Transverse colon (tissue), 4 donors: ENCODE results near the gene SLC27A4. TPM values are rescaled to one million over a fixed set of nuclear protein-coding genes. Genes with fewer than 3 reads are reported as not detected.

Experiments used
- DNase-seq: peaks from one replicate; pipeline ENCODE4 v3.0.0-alpha.2; 2019
- H3K27ac ChIP-seq, 4 donors: fragments of 200-600 bp; sonication (generic); 2 replicates each; pipeline ENCODE4 v1.5.1; 2016 to 2018; ENCODE audit warnings: inconsistent platforms in 4 of 4
- H3K27me3 ChIP-seq: fragments of 200-600 bp; sonication (generic); 2 replicates; pipeline ENCODE4 v1.5.1; 2017; ENCODE audit warnings: inconsistent platforms
- H3K36me3 ChIP-seq, 4 donors: fragments of 200-600 bp; sonication (generic); 2 replicates each; pipeline ENCODE4 v1.5.1; 2017 to 2019; ENCODE audit warnings: inconsistent platforms in 4 of 4
- H3K4me1 ChIP-seq, 4 donors: fragments of 200-600 bp; sonication (generic); 2 replicates each; pipeline ENCODE4 v1.5.1; 2017 to 2020; ENCODE audit warnings: inconsistent platforms in 4 of 4
- H3K4me3 ChIP-seq, 4 donors: fragments of 200-600 bp; sonication (generic); 1 replicate in 1 of 4; 2 replicates in 3 of 4; pipeline versions ENCODE4 v1.5.1 to v1.6.1; 2017 to 2019; ENCODE audit warnings: inconsistent platforms in 4 of 4
- H3K9me3 ChIP-seq, 2 donors: fragments of 200-600 bp; sonication (generic); 2 replicates each; pipeline ENCODE4 v1.5.1; 2017 to 2019; ENCODE audit warnings: inconsistent platforms in 2 of 2
- CTCF ChIP-seq, 5 experiments: fragments of 200-600 bp in 3 of 5; fragments of 450-650 bp in 2 of 5; sonication (generic) in 3 of 5; IDR thresholded peaks; 1 replicate in 2 of 5; 2 replicates in 3 of 5; pipeline ENCODE4 v1.5.1; 2016 to 2017; ENCODE audit warnings: antibody characterized with exemption in 5 of 5, inconsistent platforms in 3 of 5, mild to moderate bottlenecking in 2 of 5, moderate library complexity in 1 of 5
- EP300 ChIP-seq: sonication (generic); formaldehyde crosslinking; IDR thresholded peaks from one replicate; pipeline ENCODE4 v1.6.1; 2017; ENCODE audit warnings: antibody characterized with exemption, low read depth
- POLR2A ChIP-seq: fragments of 450-650 bp; IDR thresholded peaks from one replicate; pipeline ENCODE4 v1.6.1; 2016; ENCODE audit warnings: antibody characterized with exemption, mild to moderate bottlenecking, moderate library complexity
- POLR2AphosphoS5 ChIP-seq, 3 donors: sonication (generic); formaldehyde crosslinking; IDR thresholded peaks; one replicate each; pipeline ENCODE4 v1.6.1; 2016; ENCODE audit warnings: antibody characterized with exemption in 3 of 3
- WGBS, 2 donors: methylation state at CpG; one replicate each; pipeline ENCODE4 v1.1.5; 2018; ENCODE audit warnings: low coverage in 1 of 2; 5-methylcytosine and 5-hydroxymethylcytosine counted together
- in situ Hi-C, 4 donors: fragments of 200-750 bp; cut with MboI; loops; one replicate each; pipeline versions ENCODE4 v1.15.0 to v1.15.1; 2017; ENCODE audit warnings: low sequenced_read_pairs in 3 of 4, low pct_ligation_motif_present in 1 of 4, low pct_unique_long_range_greater_than_20kb in 1 of 4
- intact Hi-C: fragments of 100-400 bp; cut with DNase I; formaldehyde crosslinking; loops from one replicate; pipeline ENCODE4 v1.15.1; 2023; ENCODE audit warnings: low total_unique reads
- total RNA-seq, 4 donors: library from RNA; depleted of rRNA; stranded (reverse); fragments of >200 nt; gene quantifications; one replicate each; pipeline ENCODE4 v1.1.0, GENCODE V29; 2016

The SLC27A4 gene
- total RNA-seq, 4 donors from 2014 or later: 26.3 to 92.4 (median 44.2) TPM

GRCh38 chr9:128383007-128383753 lies 42.9 kb downstream of the SLC27A4 start:
- Histone ChIP-seq H3K4me3 (no peak overlapping the region), H3K36me3 (peaks cover 0 to 13% (median 5%) of the 10 kb centered on the region in 4 donors), H3K27me3 (no peaks in the 10 kb centered on the region), H3K9me3 (no peaks in the 10 kb centered on the region), H3K27ac (no peak overlapping the region), H3K4me1 (no peaks in the 10 kb centered on the region)
- TF ChIP-seq POLR2AphosphoS5 (IDR thresholded peaks at IDR 0.05) (no peak), CTCF (IDR thresholded peaks at IDR 0.05) (no peak), EP300 (no peak), POLR2A (no peak)
- in situ Hi-C loops (no loop called here), intact Hi-C loops (no loop called here)
- no peak for DNase-seq
- 86 to 87% methylated on average over 4 to 9 of the region's 9 CpGs for WGBS, 2 donors

GRCh38 chr9:128383791-128384190 lies 43.5 kb downstream of the SLC27A4 start:
- no peak for TF ChIP-seq CTCF (IDR thresholded peaks at IDR 0.05)
- TF ChIP-seq POLR2A: no peak
- no peak for TF ChIP-seq EP300
- TF ChIP-seq POLR2AphosphoS5 (IDR thresholded peaks at IDR 0.05): no peak
- DNase-seq: no peak
- H3K4me1 ChIP-seq: no peaks in the 10 kb centered on the region
- H3K36me3 ChIP-seq: peaks cover 0 to 17% (median 8%) of the 10 kb centered on the region in 4 donors
- in situ Hi-C loops: no loop called here
- no peak overlapping the region for H3K27ac ChIP-seq
- intact Hi-C loops: no loop called here
- no peaks in the 10 kb centered on the region for H3K9me3 ChIP-seq
- 89% methylated on average over 8 of the region's 8 CpGs; no CpG with 5 or more reads in 1 of the 2 donors for WGBS, 2 donors
- H3K27me3 ChIP-seq: no peaks in the 10 kb centered on the region
- H3K4me3 ChIP-seq: no peak overlapping the region

- no peak overlapping the region for H3K4me3 ChIP-seq
- H3K27ac ChIP-seq: no peak overlapping the region
- no peaks in the 10 kb centered on the region for H3K4me1 ChIP-seq
- no peaks in the 10 kb centered on the region for H3K27me3 ChIP-seq
- WGBS, 2 donors: 91 to 92% methylated on average over 1 to 7 of the region's 7 CpGs
- DNase-seq: no peak
- H3K9me3 ChIP-seq: no peaks in the 10 kb centered on the region
- intact Hi-C loops: no loop called here
- TF ChIP-seq POLR2A: no peak
- TF ChIP-seq POLR2AphosphoS5 (IDR thresholded peaks at IDR 0.05): no peak
- TF ChIP-seq CTCF (IDR thresholded peaks at IDR 0.05): no peak
- no peak for TF ChIP-seq EP300
- H3K36me3 ChIP-seq: peaks cover 0 to 16% (median 8%) of the 10 kb centered on the region in 4 donors
- in situ Hi-C loops: no loop called here
Measured at GRCh38 chr9:128384801-128385495, 44.6 kb downstream of the SLC27A4 start.
